CD14-positive monocyte (primary cell): ENCODE measurements around the gene MTHFR. TPM values are rescaled to one million over a fixed set of nuclear protein-coding genes. Genes with fewer than 3 reads are reported as not detected.

Experiments used
- DNase-seq, 3 donors: peaks; one replicate each; pipeline ENCODE4 v3.0.0-alpha.2; 2011 to 2022
- H2AFZ ChIP-seq: 2 replicates; pipeline ENCODE4 v1.6.0; 2012; ENCODE audit warnings: mild to moderate bottlenecking, low read depth, low read length, inconsistent platforms; ENCODE audit not compliant: insufficient read depth, poor library complexity, severe bottlenecking
- H3K27ac ChIP-seq, 2 donors: 1 replicate in 1 of 2; 2 replicates in 1 of 2; pipeline ENCODE4 v1.5.1; 2012 to 2013; ENCODE audit warnings: low read length in 2 of 2, control low read depth in 1 of 2, inconsistent platforms in 1 of 2, low read depth in 1 of 2, mild to moderate bottlenecking in 1 of 2
- H3K27me3 ChIP-seq, 2 donors: one replicate each; pipeline versions ENCODE4 v1.6.0 to v1.6.1; 2011 to 2013; ENCODE audit warnings: low read length in 2 of 2; ENCODE audit not compliant: control insufficient read depth in 2 of 2, insufficient read depth in 2 of 2
- H3K36me3 ChIP-seq, 2 donors: replicated peaks in 1 of 2; 1 replicate in 1 of 2; 2 replicates in 1 of 2; pipeline versions ENCODE4 v1.5.1 to v1.6.1; 2012 to 2013; ENCODE audit warnings: low read length in 2 of 2, control low read depth in 1 of 2, inconsistent platforms in 1 of 2, mild to moderate bottlenecking in 1 of 2; ENCODE audit not compliant: insufficient read depth in 2 of 2, control insufficient read depth in 1 of 2
- H3K4me1 ChIP-seq, 2 donors: 1 replicate in 1 of 2; 2 replicates in 1 of 2; pipeline versions ENCODE4 v1.5.1 to v1.6.1; 2012 to 2013; ENCODE audit warnings: low read length in 2 of 2, control low read depth in 1 of 2, inconsistent platforms in 1 of 2, mild to moderate bottlenecking in 1 of 2, moderate library complexity in 1 of 2; ENCODE audit not compliant: insufficient read depth in 2 of 2, control insufficient read depth in 1 of 2
- H3K4me2 ChIP-seq: replicated peaks from 2 replicates; pipeline ENCODE3; 2012; ENCODE audit warnings: low read length, moderate library complexity, mild to moderate bottlenecking; ENCODE audit not compliant: poor library complexity, severe bottlenecking; ENCODE audit errors: extremely low read depth
- H3K4me3 ChIP-seq, 3 experiments: fragments of 200-600 bp in 1 of 3; sonication (generic) in 1 of 3; replicated peaks in 1 of 3; 1 replicate in 2 of 3; 2 replicates in 1 of 3; pipeline ENCODE4 v1.5.1; 2011 to 2013; ENCODE audit warnings: low read length in 3 of 3, mild to moderate bottlenecking in 3 of 3, control low read depth in 2 of 3, low read depth in 2 of 3, inconsistent platforms in 1 of 3, moderate library complexity in 1 of 3
- H3K79me2 ChIP-seq: 2 replicates; pipeline ENCODE4 v1.6.0; 2012; ENCODE audit warnings: mild to moderate bottlenecking, control low read depth, inconsistent platforms, low read length, moderate library complexity; ENCODE audit not compliant: insufficient read depth
- H3K9ac ChIP-seq: 2 replicates; pipeline ENCODE4 v1.6.0; 2017; ENCODE audit warnings: low read length, mild to moderate bottlenecking; ENCODE audit not compliant: insufficient read depth, poor library complexity, severe bottlenecking
- H3K9me3 ChIP-seq, 2 donors: replicated peaks in 1 of 2; 1 replicate in 1 of 2; 2 replicates in 1 of 2; pipeline versions ENCODE4 v1.5.1 to v1.6.1; 2012 to 2013; ENCODE audit warnings: low read length in 2 of 2, control low read depth in 1 of 2; ENCODE audit not compliant: control insufficient read depth in 1 of 2, insufficient read depth in 1 of 2
- H4K20me1 ChIP-seq: 2 replicates; pipeline ENCODE4 v1.6.0; 2012; ENCODE audit warnings: mild to moderate bottlenecking, low read length, control low read depth, moderate library complexity; ENCODE audit not compliant: insufficient read depth
- H3K27ac Mint-ChIP-seq, 7 donors: one replicate each; pipeline ENCODE4 v1.8.0; 2020; ENCODE audit warnings: mild to moderate bottlenecking in 7 of 7, mixed read lengths in 7 of 7, moderate library complexity in 6 of 7, inconsistent platforms in 2 of 7
- H3K27me3 Mint-ChIP-seq, 3 donors: one replicate each; pipeline ENCODE4 v1.8.0; 2021 to 2022; ENCODE audit warnings: low read depth in 3 of 3, mild to moderate bottlenecking in 3 of 3, mixed read lengths in 3 of 3, moderate library complexity in 3 of 3, inconsistent platforms in 1 of 3
- H3K36me3 Mint-ChIP-seq, 2 donors: one replicate each; pipeline ENCODE4 v1.8.0; 2020; ENCODE audit warnings: mixed read lengths in 2 of 2, inconsistent platforms in 1 of 2, mild to moderate bottlenecking in 1 of 2
- H3K4me1 Mint-ChIP-seq: one replicate; pipeline ENCODE4 v1.8.0; 2020; ENCODE audit warnings: mild to moderate bottlenecking, mixed read lengths
- H3K4me3 Mint-ChIP-seq, 2 donors: one replicate each; pipeline ENCODE4 v1.8.0; 2020; ENCODE audit warnings: mild to moderate bottlenecking in 2 of 2, mixed read lengths in 2 of 2, moderate library complexity in 1 of 2
- H3K9me3 Mint-ChIP-seq, 7 donors: one replicate each; pipeline ENCODE4 v1.8.0; 2020 to 2022; ENCODE audit warnings: mixed read lengths in 7 of 7, mild to moderate bottlenecking in 6 of 7, moderate library complexity in 6 of 7, inconsistent platforms in 2 of 7
- CTCF ChIP-seq: fragments of 200-600 bp; IDR thresholded peaks from one replicate; pipeline ENCODE4 v1.8.0; 2022; ENCODE audit warnings: antibody characterized with exemption, mild to moderate bottlenecking
- WGBS: methylation state at CpG from one replicate; pipeline ENCODE4 v1.1.5; 2013; ENCODE audit warnings: missing lambda C conversion rate; ENCODE audit not compliant: insufficient coverage; 5-methylcytosine and 5-hydroxymethylcytosine counted together
- intact Hi-C, 2 donors: fragments of 100-400 bp; cut with micrococcal nuclease; formaldehyde crosslinking; loops; one replicate each; pipeline versions ENCODE4 v1.15.0 to v1.15.1; 2023
- polyA plus RNA-seq, 3 donors: library from polyadenylated mRNA; depleted of rRNA in 1 of 3; unstranded in 2 of 3; stranded (reverse) in 1 of 3; fragments of 300-500 nt in 2 of 3; fragments of >200 nt in 1 of 3; fragmentation: Illumina TruSeq in 2 of 3; gene quantifications; 1 replicate in 2 of 3; 2 replicates in 1 of 3; pipeline ENCODE4 v1.2.3, GENCODE V29; 2012 to 2021

The MTHFR gene
- polyA plus RNA-seq, 3 donors: 4.5 to 41.9 (median 8.5) TPM

GRCh38 chr1:11740258-11741192 is 65.2 kb downstream of the MTHFR start:
- intact Hi-C loops: loop anchor here in 1 of 2 donors (1.0 to 2.0 kb wide), 2 partner anchors 9 to 44 kb away; no protein-coding TSS in a partner anchor
- H3K79me2 ChIP-seq: peaks cover 92% of the 10 kb centered on the region
- H3K9ac ChIP-seq: peak overlapping the region; percentile 29
- peaks cover 59% of the 10 kb centered on the region for H4K20me1 ChIP-seq
- Mint-ChIP-seq H3K27ac (peak overlapping the region; percentile 80 to 99 (median 84)), H3K4me3 (peak overlapping the region; percentile 54 to 72), H3K36me3 (peaks cover 32 to 57% of the 10 kb centered on the region in 2 donors), H3K4me1 (peaks cover 76% of the 10 kb centered on the region), H3K27me3 (peaks cover 0 to 1% (median 0%) of the 10 kb centered on the region in 3 donors), H3K9me3 (no peaks in the 10 kb centered on the region)
- DNase-seq: peak in 1 of 3 donors; percentile 21
- H3K4me3 ChIP-seq: peak overlapping the region in 1 of 3 experiments; percentile 93
- H3K4me2 ChIP-seq: peak overlapping the region; percentile 77
- H3K27me3 ChIP-seq: no peaks in the 10 kb centered on the region
- H3K27ac ChIP-seq: peak overlapping the region; percentile 98
- 6% methylated on average over 11 of the region's 15 CpGs for WGBS
- TF ChIP-seq CTCF: no peak
- H3K9me3 ChIP-seq: no peaks in the 10 kb centered on the region
- H3K36me3 ChIP-seq: peaks cover 16 to 36% of the 10 kb centered on the region in 2 donors
- H3K4me1 ChIP-seq: peaks cover 59 to 72% of the 10 kb centered on the region in 2 donors
- H2AFZ ChIP-seq: no peak overlapping the region

- H3K4me3 Mint-ChIP-seq: peak overlapping the region; percentile 93 to 98
- WGBS: 28% methylated on average over 2 of the region's 6 CpGs
- H3K4me2 ChIP-seq: peak overlapping the region; percentile 77
- intact Hi-C loops: loop anchor here (5.0 to 10.0 kb wide), 4 partner anchors 56 to 444 kb away; no protein-coding TSS in a partner anchor
- peak overlapping the region; percentile 85 to 93 (median 88) for H3K4me3 ChIP-seq
- peaks cover 67 to 78% of the 10 kb centered on the region in 2 donors for H3K4me1 ChIP-seq
- peaks cover 87% of the 10 kb centered on the region for H3K79me2 ChIP-seq
- peaks cover 44% of the 10 kb centered on the region for H4K20me1 ChIP-seq
- H3K9ac ChIP-seq: peak overlapping the region; percentile 99
- H3K36me3 Mint-ChIP-seq: peaks cover 20 to 43% of the 10 kb centered on the region in 2 donors
- H3K27me3 ChIP-seq: no peaks in the 10 kb centered on the region
- TF ChIP-seq CTCF: peak; percentile 13
- peak overlapping the region; percentile 98 for H3K27ac ChIP-seq
- no peaks in the 10 kb centered on the region for H3K9me3 Mint-ChIP-seq
- H3K27ac Mint-ChIP-seq: peak overlapping the region; percentile 98 to 100 (median 99)
- peak; percentile 51 to 76 (median 73) for DNase-seq
- H3K27me3 Mint-ChIP-seq: peaks cover 0 to 1% (median 0%) of the 10 kb centered on the region in 3 donors
- no peak overlapping the region for H2AFZ ChIP-seq
- no peaks in the 10 kb centered on the region for H3K9me3 ChIP-seq
- peaks cover 80% of the 10 kb centered on the region for H3K4me1 Mint-ChIP-seq
- peaks cover 2 to 22% of the 10 kb centered on the region in 2 donors for H3K36me3 ChIP-seq
These were observed 67.0 kb downstream of the MTHFR start for GRCh38 chr1:11738783-11739182.
